ENCODE measurements around the gene SLC9A9.
"Not testable (repeated sequence)": the region's sequence is repeated elsewhere in the genome, so short reads cannot be mapped to it uniquely, and the experiment has no call there.

SLC9A9 gene

GRCh38 chr3:143286392-143287010 lies 561.8 kb downstream of the SLC9A9 start:
- DNase-seq (ENCODE audit: low read depth) = no peak

- DNase-seq (ENCODE audit: low read depth) = no peak
These were observed 564.7 kb downstream of the SLC9A9 start for GRCh38 chr3:143283432-143284128.

GRCh38 chr3:143280984-143281383 lies 567.3 kb downstream of the SLC9A9 start:
- DNase-seq (ENCODE audit: low read depth) = no peak

GRCh38 chr3:143279567-143279966 lies 568.7 kb downstream of the SLC9A9 start:
- not testable (repeated sequence) for DNase-seq (ENCODE audit: low read depth)

GRCh38 chr3:143278721-143279120 lies 569.5 kb downstream of the SLC9A9 start:
- no peak for DNase-seq (ENCODE audit: low read depth)

GRCh38 chr3:143277531-143277930 lies 570.7 kb downstream of the SLC9A9 start:
- DNase-seq (ENCODE audit: low read depth) = no peak

GRCh38 chr3:143276592-143276991 lies 571.7 kb downstream of the SLC9A9 start:
- no peak for DNase-seq (ENCODE audit: low read depth)

- no peak for DNase-seq (ENCODE audit: low read depth)
These were observed 574.1 kb downstream of the SLC9A9 start for GRCh38 chr3:143273975-143274690.

GRCh38 chr3:143271136-143271535 lies 577.1 kb downstream of the SLC9A9 start:
- no peak for DNase-seq (ENCODE audit: low read depth)

GRCh38 chr3:143269741-143270140 lies 578.5 kb downstream of the SLC9A9 start:
- no peak for DNase-seq (ENCODE audit: low read depth)

GRCh38 chr3:143267989-143268388 lies 580.3 kb downstream of the SLC9A9 start:
- no peak for DNase-seq (ENCODE audit: low read depth)

GRCh38 chr3:143266927-143267326 lies 581.3 kb downstream of the SLC9A9 start:
- DNase-seq (ENCODE audit: low read depth) = no peak

GRCh38 chr3:143266511-143266910 lies 581.8 kb downstream of the SLC9A9 start:
- no peak for DNase-seq (ENCODE audit: low read depth)

GRCh38 chr3:143265501-143266070 lies 582.7 kb downstream of the SLC9A9 start:
- DNase-seq (ENCODE audit: low read depth) = no peak

GRCh38 chr3:143263852-143264513 lies 584.3 kb downstream of the SLC9A9 start:
- DNase-seq (ENCODE audit: low read depth) = no peak

GRCh38 chr3:143261848-143262247 lies 586.4 kb downstream of the SLC9A9 start:
- DNase-seq (ENCODE audit: low read depth) = no peak

- no peak for DNase-seq (ENCODE audit: low read depth)
These were observed 589.6 kb downstream of the SLC9A9 start for GRCh38 chr3:143258692-143259091.

- DNase-seq (ENCODE audit: low read depth) = no peak
These were observed 591.9 kb downstream of the SLC9A9 start for GRCh38 chr3:143256416-143256815.

- no peak for DNase-seq (ENCODE audit: low read depth)
These were observed 592.5 kb downstream of the SLC9A9 start for GRCh38 chr3:143255739-143256138.

GRCh38 chr3:143252931-143253330 lies 595.3 kb downstream of the SLC9A9 start:
- no peak for DNase-seq (ENCODE audit: low read depth)

GRCh38 chr3:143249014-143249413 lies 599.3 kb downstream of the SLC9A9 start:
- no peak for DNase-seq (ENCODE audit: low read depth)

GRCh38 chr3:143247073-143247472 lies 601.2 kb downstream of the SLC9A9 start:
- DNase-seq (ENCODE audit: low read depth) = no peak
